Astrocyte of the spinal cord (primary cell): Measurements from ENCODE around the gene STARD13.

Experiments
- DNase-seq: peaks from one replicate; pipeline ENCODE4 v3.0.0; 2011; ENCODE audit warnings: low read depth, low spot score
- H3K4me3 ChIP-seq: 2 replicates; pipeline ENCODE4 v1.5.1; 2011; ENCODE audit warnings: low read depth, mild to moderate bottlenecking, low read length, moderate library complexity
- CTCF ChIP-seq: IDR thresholded peaks from 2 replicates; pipeline ENCODE4 v1.5.1; 2012; ENCODE audit warnings: low read depth, mild to moderate bottlenecking, low read length, inconsistent platforms
- in situ Hi-C: cut with HindIII; loops from 2 replicates; pipeline ENCODE4 v1.10.0; 2017; ENCODE audit warnings: low sequenced_read_pairs

Gene STARD13

GRCh38 chr13:33311040-33311439 lies 25.5 kb upstream of the STARD13 start:
- TF ChIP-seq CTCF = no peak
- in situ Hi-C loops = no loop called here
- H3K4me3 ChIP-seq = no peak overlapping the region
- no peak for DNase-seq

- DNase-seq = no peak
- no peak overlapping the region for H3K4me3 ChIP-seq
- TF ChIP-seq CTCF = no peak
- in situ Hi-C loops = no loop called here
Measured at GRCh38 chr13:33310245-33311038, 24.9 kb upstream of the STARD13 start.

GRCh38 chr13:33308863-33309262 lies 23.3 kb upstream of the STARD13 start:
- in situ Hi-C loops = no loop called here
- DNase-seq = no peak
- no peak for TF ChIP-seq CTCF
- no peak overlapping the region for H3K4me3 ChIP-seq

GRCh38 chr13:33307843-33308242 lies 22.3 kb upstream of the STARD13 start:
- TF ChIP-seq CTCF = no peak
- in situ Hi-C loops = no loop called here
- DNase-seq = peak; percentile 65
- H3K4me3 ChIP-seq = no peak overlapping the region

- in situ Hi-C loops = no loop called here
- no peak overlapping the region for H3K4me3 ChIP-seq
- DNase-seq = no peak
- TF ChIP-seq CTCF = no peak
Measured at GRCh38 chr13:33303855-33304597, 18.5 kb upstream of the STARD13 start.

- H3K4me3 ChIP-seq = no peak overlapping the region
- DNase-seq = no peak
- in situ Hi-C loops = no loop called here
- TF ChIP-seq CTCF = no peak
Measured at GRCh38 chr13:33299626-33300025, 14.1 kb upstream of the STARD13 start.
